Colonic mucosa (tissue), 4 donors: ENCODE results near the gene SHROOM4. TPM values are rescaled to one million over a fixed set of nuclear protein-coding genes. Genes with fewer than 3 reads are reported as not detected.

Source experiments
- DNase-seq: peaks from one replicate; pipeline ENCODE4 v3.0.0-alpha.2; 2020
- H3K27ac ChIP-seq: fragments of 200-600 bp; one replicate; pipeline ENCODE4 v1.8.0; 2021
- H3K27me3 ChIP-seq: fragments of 200-600 bp; one replicate; pipeline ENCODE4 v1.8.0; 2021
- H3K36me3 ChIP-seq: fragments of 200-600 bp; one replicate; pipeline ENCODE4 v1.8.0; 2021
- H3K4me1 ChIP-seq: fragments of 200-600 bp; one replicate; pipeline ENCODE4 v1.8.0; 2021; ENCODE audit warnings: mild to moderate bottlenecking
- H3K4me3 ChIP-seq: fragments of 200-600 bp; one replicate; pipeline ENCODE4 v1.8.0; 2021
- H3K9ac ChIP-seq, 2 donors: one replicate each; pipeline ENCODE4 v1.7.0; 2013; ENCODE audit warnings: control low read depth in 2 of 2, low read depth in 2 of 2, low read length in 2 of 2
- H3K9me3 ChIP-seq: fragments of 200-600 bp; one replicate; pipeline ENCODE4 v1.8.0; 2021
- CTCF ChIP-seq: fragments of 200-600 bp; IDR thresholded peaks from one replicate; pipeline ENCODE4 v1.8.0; 2022; ENCODE audit warnings: antibody characterized with exemption, mild to moderate bottlenecking
- intact Hi-C: fragments of 100-400 bp; cut with DNase I; formaldehyde crosslinking; loops from one replicate; pipeline ENCODE4 v1.14.1; 2022
- total RNA-seq, 2 donors: library from RNA; stranded (reverse); fragmentation: NEBNext Ultra II Directional in 1 of 2; extraction: Animal tissue kit (Norgen Biotek cat#: 25700) in 1 of 2; gene quantifications; one replicate each; pipeline ENCODE4 v1.2.1, GENCODE V29; 2021
- donor health status: healthy.
- donor health status: DM: no; HTN: no; CAD: no.
- donor health status: DM: no; HTN: no; CAD: no.

The SHROOM4 gene
- total RNA-seq, 2 donors from 2014 or later = 2.2 to 3.3 TPM

GRCh38 chrX:50644496-50644895 is 169.5 kb downstream of the SHROOM4 start:
- no peak overlapping the region for H3K27ac ChIP-seq
- intact Hi-C loops = no loop called here
- no peaks in the 10 kb centered on the region for H3K27me3 ChIP-seq

GRCh38 chrX:50643525-50644137 is 170.4 kb downstream of the SHROOM4 start:
- no peak for DNase-seq
- H3K9me3 ChIP-seq = no peaks in the 10 kb centered on the region
- no peak overlapping the region for H3K9ac ChIP-seq
- no peak overlapping the region for H3K27ac ChIP-seq
- intact Hi-C loops = no loop called here
- no peaks in the 10 kb centered on the region for H3K27me3 ChIP-seq
- no peak overlapping the region for H3K4me3 ChIP-seq
- no peak for TF ChIP-seq CTCF
- H3K36me3 ChIP-seq = no peaks in the 10 kb centered on the region
- no peaks in the 10 kb centered on the region for H3K4me1 ChIP-seq

More at GRCh38 chrX:50644496-50644895, 169.5 kb downstream of the SHROOM4 start:
- Histone ChIP-seq H3K4me3 (no peak overlapping the region), H3K4me1 (no peaks in the 10 kb centered on the region), H3K36me3 (no peaks in the 10 kb centered on the region), H3K9ac (no peak overlapping the region), H3K9me3 (no peaks in the 10 kb centered on the region)
- TF ChIP-seq CTCF = no peak
- no peak for DNase-seq

GRCh38 chrX:50638123-50638522 is 175.9 kb downstream of the SHROOM4 start:
- Histone ChIP-seq H3K27ac (no peak overlapping the region), H3K4me3 (no peak overlapping the region), H3K9ac (no peak overlapping the region), H3K9me3 (no peaks in the 10 kb centered on the region), H3K36me3 (no peaks in the 10 kb centered on the region), H3K4me1 (no peaks in the 10 kb centered on the region), H3K27me3 (no peaks in the 10 kb centered on the region)
- no peak for TF ChIP-seq CTCF
- intact Hi-C loops = no loop called here
- DNase-seq = no peak

GRCh38 chrX:50635817-50636365 is 178.1 kb downstream of the SHROOM4 start:
- H3K9me3 ChIP-seq = no peaks in the 10 kb centered on the region
- no peak overlapping the region for H3K9ac ChIP-seq
- H3K27me3 ChIP-seq = no peaks in the 10 kb centered on the region
- no peaks in the 10 kb centered on the region for H3K4me1 ChIP-seq
- intact Hi-C loops = no loop called here
- H3K27ac ChIP-seq = no peak overlapping the region
- TF ChIP-seq CTCF = no peak
- no peak for DNase-seq
- H3K4me3 ChIP-seq = no peak overlapping the region
- H3K36me3 ChIP-seq = no peaks in the 10 kb centered on the region

- no peak overlapping the region for H3K4me3 ChIP-seq
- no peak overlapping the region for H3K27ac ChIP-seq
- no peaks in the 10 kb centered on the region for H3K9me3 ChIP-seq
- no peak for DNase-seq
- intact Hi-C loops = no loop called here
- H3K27me3 ChIP-seq = no peaks in the 10 kb centered on the region
- H3K36me3 ChIP-seq = no peaks in the 10 kb centered on the region
- no peaks in the 10 kb centered on the region for H3K4me1 ChIP-seq
- TF ChIP-seq CTCF = no peak
- no peak overlapping the region for H3K9ac ChIP-seq
These were observed 178.8 kb downstream of the SHROOM4 start for GRCh38 chrX:50635162-50635561.
